ENCODE results near the gene SPOUT1. TPM values are rescaled to one million over a fixed set of nuclear protein-coding genes. Genes with fewer than 3 reads are reported as not detected.

SPOUT1 gene
- total RNA-seq, 2 donors from 2014 or later, result 63.8 to 64.9 TPM

GRCh38 chr9:128771094-128771721 is 58.4 kb downstream of the SPOUT1 start:
- peak overlapping the region; percentile 94 to 98 for H3K27ac Mint-ChIP-seq
- H3K9me3 Mint-ChIP-seq, result peaks cover 0 to 5% of the 10 kb centered on the region in 2 donors
- DNase-seq (ENCODE audit: low spot score in 2 of 2) (peak in 1 of 2 donors; percentile 27), ATAC-seq (peak; percentile 39 to 40)
- H3K36me3 Mint-ChIP-seq, result peaks cover 0 to 7% of the 10 kb centered on the region in 2 donors

GRCh38 chr9:128770286-128771030 is 59.1 kb downstream of the SPOUT1 start:
- DNase-seq (ENCODE audit: low spot score in 2 of 2), result no peak
- peak overlapping the region; percentile 94 to 98 for H3K27ac Mint-ChIP-seq
- ATAC-seq, result no peak
- H3K9me3 Mint-ChIP-seq, result peaks cover 0 to 5% of the 10 kb centered on the region in 2 donors
- H3K36me3 Mint-ChIP-seq, result peaks cover 0 to 7% of the 10 kb centered on the region in 2 donors

Other genes with a start within 250 kb of the SPOUT1 start
- 10 to 100 TPM; 22.2 to 27.3 TPM for gene DYNC2I2, start 172.9 kb downstream of the SPOUT1 start, total RNA-seq
- gene SET, start 140.6 kb downstream of the SPOUT1 start, total RNA-seq, result 100 to 1,000 TPM; 499 to 548 TPM
- gene PKN3, start 127.3 kb downstream of the SPOUT1 start, total RNA-seq, result 10 to 100 TPM; 10.7 to 14.0 TPM
- gene ZDHHC12, start 105.7 kb downstream of the SPOUT1 start, total RNA-seq, result 10 to 100 TPM; 56.2 to 59.9 TPM
- gene ZER1, start 57.9 kb downstream of the SPOUT1 start, total RNA-seq, result 10 to 100 TPM; 17.3 to 24.9 TPM
- 10 to 100 TPM; 15.6 to 22.7 TPM for gene TBC1D13, start 42.5 kb downstream of the SPOUT1 start, total RNA-seq
- 10 to 100 TPM in 1 of 2 donors, 1 to 10 TPM in 1; 8.2 to 16.0 TPM for gene ENDOG, start 11.3 kb downstream of the SPOUT1 start, total RNA-seq
- gene KYAT1, start 52.2 kb upstream of the SPOUT1 start, total RNA-seq, result 10 to 100 TPM; 19.9 to 49.0 TPM
- 10 to 100 TPM; 16.3 to 20.9 TPM for gene LRRC8A, start 52.3 kb upstream of the SPOUT1 start, total RNA-seq
- gene PHYHD1, start 91.2 kb upstream of the SPOUT1 start, total RNA-seq, result under 1 TPM; 0.54 to 0.64 TPM
- gene DOLK, start 117.8 kb upstream of the SPOUT1 start, total RNA-seq, result 1 to 10 TPM; 5.1 to 5.6 TPM
- gene NUP188, start 117.9 kb upstream of the SPOUT1 start, total RNA-seq, result 100 to 1,000 TPM; 110 to 123 TPM
- 10 to 100 TPM; 44.1 to 59.9 TPM for gene SH3GLB2, start 198.5 kb upstream of the SPOUT1 start, total RNA-seq
- 10 to 100 TPM; 30.4 to 79.3 TPM for gene MIGA2, start 206.8 kb upstream of the SPOUT1 start, total RNA-seq

Measured in activated naive CD4-positive, alpha-beta T cell treated with anti-CD3 and anti-CD28 coated beads, Interleukin-2, amount 50 U/mL, for 72 hours (primary cell).